ENCODE measurements around the gene ZSWIM1. TPM values are rescaled to one million over a fixed set of nuclear protein-coding genes. Genes with fewer than 3 reads are reported as not detected.

The ZSWIM1 gene
- total and polyA plus RNA-seq, 10 of the 15 experiments (the other 5 are each of a cell fraction or from before 2014, with no cell fraction given), result 2.4 to 16.0 (median 9.8) TPM

DNA sequence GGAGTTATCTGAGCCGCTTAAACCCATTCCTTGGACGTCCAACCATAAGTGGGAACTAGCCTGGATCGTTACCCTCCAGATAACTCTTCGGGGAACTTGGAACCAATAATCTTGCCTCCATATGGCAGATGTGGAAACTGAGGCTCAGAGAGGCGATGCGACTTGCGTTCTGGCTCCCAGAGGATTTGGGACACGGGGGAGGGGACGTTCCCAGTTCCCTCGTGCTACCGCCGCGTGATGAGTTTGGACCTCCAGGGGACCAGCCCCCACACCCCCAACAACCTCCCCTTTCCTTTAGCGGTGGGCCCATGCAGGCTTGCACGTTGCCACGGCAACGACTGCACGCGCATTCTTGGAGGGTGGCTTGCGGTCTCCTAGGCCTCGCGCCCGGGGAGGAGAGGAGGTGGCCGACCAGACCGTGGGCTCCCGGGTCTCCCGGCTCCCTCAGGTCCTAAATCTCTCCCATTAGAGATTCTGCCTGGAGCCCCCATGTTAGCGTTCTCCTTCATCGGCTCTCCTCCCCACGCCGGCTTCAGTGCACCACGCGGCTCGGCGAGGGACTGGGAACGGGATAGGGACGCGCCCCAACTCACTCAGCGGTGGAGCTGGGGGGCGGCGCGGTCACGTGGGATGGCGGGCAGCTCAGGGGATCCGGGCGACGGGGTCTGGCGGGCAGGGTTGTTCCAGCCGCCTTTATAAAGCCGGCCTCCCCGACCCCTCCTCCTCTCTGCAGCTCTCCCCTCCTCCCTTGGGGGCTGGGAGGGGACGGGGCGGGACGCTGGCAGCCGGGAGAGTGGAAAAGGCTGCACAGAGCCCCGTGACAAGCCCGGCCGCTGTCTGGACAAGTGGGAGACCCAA is 30.7 kb downstream of the ZSWIM1 start, which contains the start of gene PLTP (continued):
- TF ChIP-seq NFYA (IDR thresholded peaks at IDR 0.05; ENCODE audit: borderline replicate concordance, low read depth, low read length), result no peak
- no peak for TF ChIP-seq SMARCA5 (IDR thresholded peaks at IDR 0.05)
- no peak for TF ChIP-seq KLF5 (IDR thresholded peaks at IDR 0.05; ENCODE audit: partially characterized antibody)
- TF ChIP-seq, protein P1, sequence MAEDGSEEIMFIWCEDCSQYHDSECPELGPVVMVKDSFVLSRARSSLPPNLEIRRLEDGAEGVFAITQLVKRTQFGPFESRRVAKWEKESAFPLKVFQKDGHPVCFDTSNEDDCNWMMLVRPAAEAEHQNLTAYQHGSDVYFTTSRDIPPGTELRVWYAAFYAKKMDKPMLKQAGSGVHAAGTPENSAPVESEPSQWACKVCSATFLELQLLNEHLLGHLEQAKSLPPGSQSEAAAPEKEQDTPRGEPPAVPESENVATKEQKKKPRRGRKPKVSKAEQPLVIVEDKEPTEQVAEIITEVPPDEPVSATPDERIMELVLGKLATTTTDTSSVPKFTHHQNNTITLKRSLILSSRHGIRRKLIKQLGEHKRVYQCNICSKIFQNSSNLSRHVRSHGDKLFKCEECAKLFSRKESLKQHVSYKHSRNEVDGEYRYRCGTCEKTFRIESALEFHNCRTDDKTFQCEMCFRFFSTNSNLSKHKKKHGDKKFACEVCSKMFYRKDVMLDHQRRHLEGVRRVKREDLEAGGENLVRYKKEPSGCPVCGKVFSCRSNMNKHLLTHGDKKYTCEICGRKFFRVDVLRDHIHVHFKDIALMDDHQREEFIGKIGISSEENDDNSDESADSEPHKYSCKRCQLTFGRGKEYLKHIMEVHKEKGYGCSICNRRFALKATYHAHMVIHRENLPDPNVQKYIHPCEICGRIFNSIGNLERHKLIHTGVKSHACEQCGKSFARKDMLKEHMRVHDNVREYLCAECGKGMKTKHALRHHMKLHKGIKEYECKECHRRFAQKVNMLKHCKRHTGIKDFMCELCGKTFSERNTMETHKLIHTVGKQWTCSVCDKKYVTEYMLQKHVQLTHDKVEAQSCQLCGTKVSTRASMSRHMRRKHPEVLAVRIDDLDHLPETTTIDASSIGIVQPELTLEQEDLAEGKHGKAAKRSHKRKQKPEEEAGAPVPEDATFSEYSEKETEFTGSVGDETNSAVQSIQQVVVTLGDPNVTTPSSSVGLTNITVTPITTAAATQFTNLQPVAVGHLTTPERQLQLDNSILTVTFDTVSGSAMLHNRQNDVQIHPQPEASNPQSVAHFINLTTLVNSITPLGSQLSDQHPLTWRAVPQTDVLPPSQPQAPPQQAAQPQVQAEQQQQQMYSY (CRISPR knock-in tag; IDR thresholded peaks at IDR 0.05), result no peak

DNA sequence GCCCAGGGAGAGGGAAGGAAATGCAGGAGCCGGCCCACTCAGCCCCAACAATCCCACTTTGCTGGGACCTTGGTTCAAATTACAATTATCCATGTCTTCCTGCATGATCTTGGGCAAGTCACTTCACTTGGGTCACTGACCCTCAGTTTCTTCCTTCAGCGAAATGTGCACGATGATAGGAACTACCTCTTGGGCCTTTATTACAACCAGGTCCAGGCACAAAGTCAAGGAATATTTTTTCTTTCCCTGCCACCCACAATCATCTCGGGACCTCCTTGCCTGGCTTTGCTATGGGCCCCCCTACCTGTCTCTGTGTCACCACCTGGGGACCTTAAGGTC is 31.3 kb downstream of the ZSWIM1 start:
- no TSS peak for BruUV-seq (replicated peaks)
- DNase-seq (ENCODE audit: low read depth, low spot score) (no peak), ATAC-seq (no peak), FAIRE-seq (no peak)
- Histone ChIP-seq H3K9me3 (replicated peaks; ENCODE audit: control insufficient read depth, insufficient read depth, low read length) (no peaks in the 10 kb centered on the region), H3K36me3 (ENCODE audit: control insufficient read depth in 2 of 2, insufficient read depth in 2 of 2, low read length in 1 of 2) (no peaks in the 10 kb centered on the region), H3K27ac (ENCODE audit: control insufficient read depth, insufficient read depth) (no peak overlapping the region), H4K20me1 (ENCODE audit: control insufficient read depth, insufficient read depth) (no peaks in the 10 kb centered on the region), H3K79me2 (ENCODE audit: control insufficient read depth, insufficient read depth, low read length) (no peaks in the 10 kb centered on the region), H3K4me3 (peak overlapping the region; percentile 77; the same call in 1 of the 2 replicates), H3K9ac (ENCODE audit: control insufficient read depth, insufficient read depth, low read length) (peak overlapping the region; percentile 26), H3K4me2 (ENCODE audit: control insufficient read depth, insufficient read depth) (peak overlapping the region; percentile 99), H3K4me1 (ENCODE audit: control insufficient read depth, insufficient read depth, low read length) (peaks cover 15% of the 10 kb centered on the region), H2AFZ (ENCODE audit: control insufficient read depth, low read depth, low read length) (peak overlapping the region; percentile 90), H3K27me3 (replicated peaks in 1 of 2; ENCODE audit: control insufficient read depth in 2 of 2, insufficient read depth in 2 of 2, low read length in 1 of 2) (no peaks in the 10 kb centered on the region)
- WGBS (ENCODE audit: insufficient coverage, insufficient replicate concordance, low lambda C conversion rate, missing lambda C conversion rate), result 13% methylated on average over 4 of the region's 4 CpGs
- RAD21 ChIA-PET (ENCODE audit: unreplicated experiment), result interaction anchor here (0.6 kb wide), 1 partner anchor 1438 kb away, joined by 3 read pairs; no protein-coding TSS in a partner anchor
- in situ Hi-C loops (cut with MboI) (no loop called here), intact Hi-C loops (cut with micrococcal nuclease; ENCODE audit: unreplicated experiment) (no loop called here)
- POLR2A ChIA-PET, result interaction anchor here (0.7 to 3.9 kb wide), 2 partner anchors 22 to 48 kb away, joined by 3 to 32 read pairs; partner anchors contain the start of gene PCIF1
- CTCF ChIA-PET, result no interaction called here
- SMC1A ChIA-PET (ENCODE audit: uncharacterized antibody, unreplicated experiment), result interaction anchor here (1.1 to 3.5 kb wide), 2 partner anchors 20 to 49 kb away, joined by 3 to 12 read pairs; partner anchors contain the start of genes CTSA and NEURL2
- no peak for TF ChIP-seq NBN (IDR thresholded peaks at IDR 0.05)
- TF ChIP-seq, protein P2, sequence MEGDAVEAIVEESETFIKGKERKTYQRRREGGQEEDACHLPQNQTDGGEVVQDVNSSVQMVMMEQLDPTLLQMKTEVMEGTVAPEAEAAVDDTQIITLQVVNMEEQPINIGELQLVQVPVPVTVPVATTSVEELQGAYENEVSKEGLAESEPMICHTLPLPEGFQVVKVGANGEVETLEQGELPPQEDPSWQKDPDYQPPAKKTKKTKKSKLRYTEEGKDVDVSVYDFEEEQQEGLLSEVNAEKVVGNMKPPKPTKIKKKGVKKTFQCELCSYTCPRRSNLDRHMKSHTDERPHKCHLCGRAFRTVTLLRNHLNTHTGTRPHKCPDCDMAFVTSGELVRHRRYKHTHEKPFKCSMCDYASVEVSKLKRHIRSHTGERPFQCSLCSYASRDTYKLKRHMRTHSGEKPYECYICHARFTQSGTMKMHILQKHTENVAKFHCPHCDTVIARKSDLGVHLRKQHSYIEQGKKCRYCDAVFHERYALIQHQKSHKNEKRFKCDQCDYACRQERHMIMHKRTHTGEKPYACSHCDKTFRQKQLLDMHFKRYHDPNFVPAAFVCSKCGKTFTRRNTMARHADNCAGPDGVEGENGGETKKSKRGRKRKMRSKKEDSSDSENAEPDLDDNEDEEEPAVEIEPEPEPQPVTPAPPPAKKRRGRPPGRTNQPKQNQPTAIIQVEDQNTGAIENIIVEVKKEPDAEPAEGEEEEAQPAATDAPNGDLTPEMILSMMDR (IDR thresholded peaks at IDR 0.05 in 2 of 3, conservative IDR thresholded peaks at IDR 0.05 in 1 of 3; ENCODE audit: control insufficient read depth in 2 of 3, extremely low read depth in 1 of 3, insufficient read depth in 1 of 3, low read depth in 3 of 3, low read length in 3 of 3), result no peak
- TF ChIP-seq SUZ12 (IDR thresholded peaks at IDR 0.05; ENCODE audit: unreplicated experiment), result no peak
- TF ChIP-seq YBX1 (IDR thresholded peaks at IDR 0.05), result no peak
- no peak for TF ChIP-seq EZH2 (IDR thresholded peaks at IDR 0.05; ENCODE audit: borderline replicate concordance, control insufficient read depth, low read depth, low read length)
- no peak for TF ChIP-seq POLR2AphosphoS2 (IDR thresholded peaks at IDR 0.05; ENCODE audit: low read depth, low read length)
- no peak for TF ChIP-seq TCF7 (IDR thresholded peaks at IDR 0.05; ENCODE audit: borderline replicate concordance)

Measured in GM12878 (cell line).